GDM1 (cell line): Measurements from ENCODE around the gene OR2T1.
"Not testable (repeated sequence)": the region's sequence is repeated elsewhere in the genome, so short reads cannot be mapped to it uniquely, and the experiment has no call there.

Experiments
- DNase-seq: peaks from one replicate; lab custom pipeline; 2025; lab: John Stamatoyannopoulos, UW

OR2T1 gene

DNA sequence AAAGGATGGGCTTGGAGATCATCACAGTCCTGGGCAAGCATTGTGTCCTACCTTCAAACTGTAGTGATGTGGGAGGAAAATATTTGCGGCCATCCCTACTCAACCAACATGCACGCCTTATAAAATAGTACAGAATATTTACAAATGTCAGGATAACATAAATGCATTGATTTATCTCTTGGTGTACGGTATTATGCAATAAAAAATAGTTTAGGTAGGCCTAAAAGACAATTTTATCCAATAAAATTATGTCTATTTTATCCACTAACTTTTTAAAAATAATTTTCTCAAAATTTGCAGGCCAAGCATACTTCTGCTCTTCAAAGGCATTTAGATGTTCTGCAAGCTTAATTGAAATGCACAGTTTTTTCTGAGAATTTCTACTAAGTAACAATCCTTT, at the start of gene OR2T1:
OR2T1 (plus strand) TSS at position 301 of the 400 bp plus-strand sequence. CDS start 3,100 bp downstream, outside the sequence.
- no peak for DNase-seq

DNA sequence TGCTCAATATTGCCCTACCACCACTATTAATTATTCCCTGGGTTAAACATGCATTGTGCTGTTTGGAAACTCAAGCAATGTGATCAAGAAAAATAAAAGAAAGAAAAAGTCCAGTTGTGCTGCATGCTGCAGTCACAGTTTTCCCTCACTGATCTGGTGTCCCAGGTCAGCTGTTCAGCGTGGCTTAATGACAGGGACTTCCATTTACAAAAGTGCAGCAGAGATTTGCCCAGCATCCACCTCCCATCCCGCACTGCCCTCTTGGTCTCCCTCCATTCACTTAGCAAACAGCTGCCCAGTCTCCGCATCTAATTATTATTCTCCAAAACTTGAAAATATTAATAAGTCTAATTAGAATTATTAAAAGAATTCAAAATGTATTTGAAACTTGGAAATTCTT, 43.4 kb upstream of the OR2T1 start:
- no peak for DNase-seq

DNA sequence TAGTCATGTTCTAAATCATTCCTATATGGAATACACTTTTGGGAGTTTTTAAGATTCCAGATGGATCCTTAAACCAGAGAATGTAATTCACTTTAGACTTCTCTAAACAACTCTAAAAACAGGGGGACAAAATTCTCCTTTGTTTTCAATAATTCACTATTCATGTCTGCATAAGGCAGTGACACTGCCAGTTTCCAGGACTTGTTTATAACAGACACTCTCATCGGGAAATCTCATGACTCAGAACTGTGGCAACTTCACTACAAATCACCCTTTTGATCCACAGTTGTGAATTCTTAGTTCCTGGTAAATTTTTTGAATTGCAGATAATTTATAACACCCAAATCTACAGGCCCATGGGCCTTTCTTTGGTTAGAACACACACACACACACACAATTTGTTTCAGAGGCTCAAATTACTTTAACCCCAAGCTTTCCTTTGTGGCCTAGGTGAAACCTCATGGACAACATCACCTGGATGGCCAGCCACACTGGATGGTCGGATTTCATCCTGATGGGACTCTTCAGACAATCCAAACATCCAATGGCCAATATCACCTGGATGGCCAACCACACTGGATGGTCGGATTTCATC, 41.6 kb upstream of the OR2T1 start, which contains the start of gene OR2T4:
OR2T4 (plus strand) TSS at position 545 of the 595 bp plus-strand sequence; CDS start at position 545, 0 bp downstream.
- no peak for DNase-seq

DNA sequence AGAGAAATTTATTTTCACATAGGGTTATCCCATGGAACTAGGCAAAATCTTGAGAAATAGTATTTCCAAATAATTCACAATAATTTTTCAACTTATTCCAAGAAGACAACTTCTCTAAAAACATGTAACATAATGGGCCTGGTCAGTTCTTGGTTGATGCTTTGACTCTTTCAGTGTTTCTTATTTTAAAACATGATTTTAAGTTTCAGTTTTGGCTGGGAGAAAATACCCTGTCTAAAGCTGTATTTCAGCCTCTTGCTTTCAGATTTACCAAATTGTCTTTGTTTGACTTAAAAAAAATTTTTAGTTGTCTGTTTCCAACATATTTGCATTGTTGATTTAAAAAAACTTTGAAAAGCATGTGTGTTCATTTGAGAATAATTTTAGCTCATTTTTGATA, 36.2 kb upstream of the OR2T1 start:
- no peak for DNase-seq

DNA sequence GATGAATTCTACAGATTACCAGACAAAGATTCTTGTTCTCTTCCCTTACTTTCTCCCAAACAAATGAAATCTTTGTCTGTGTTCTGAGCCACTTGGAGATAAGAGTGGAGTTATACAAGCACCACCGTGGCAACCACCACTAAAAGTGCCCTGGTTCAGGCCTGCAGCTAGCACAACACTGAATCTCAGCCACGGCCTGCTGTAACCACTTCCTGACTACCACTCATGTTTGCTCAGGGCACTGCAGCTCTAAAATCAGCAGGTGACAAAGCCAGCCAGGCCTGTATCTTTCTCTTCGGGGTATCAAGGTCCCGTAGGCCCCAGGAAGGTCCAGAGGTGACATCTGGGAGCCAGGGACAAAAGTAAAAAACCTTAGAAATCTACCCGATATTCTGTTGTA, 30.5 kb upstream of the OR2T1 start:
- DNase-seq: no peak

- no peak for DNase-seq
Observed at GRCh38 chr1:248373761-248374160, 29.1 kb upstream of the OR2T1 start.

- no peak for DNase-seq
Observed at GRCh38 chr1:248375446-248375845, 27.4 kb upstream of the OR2T1 start, which contains the start of gene OR2T6. Gene OR2T6, plus strand, starts transcription at chr1:248375746. Its CDS starts 11,863 bp downstream, at chr1:248387609.

GRCh38 chr1:248376916-248377315, 25.9 kb upstream of the OR2T1 start:
- no peak for DNase-seq

- DNase-seq: no peak
Observed at GRCh38 chr1:248380854-248381253, 22.0 kb upstream of the OR2T1 start.

DNA sequence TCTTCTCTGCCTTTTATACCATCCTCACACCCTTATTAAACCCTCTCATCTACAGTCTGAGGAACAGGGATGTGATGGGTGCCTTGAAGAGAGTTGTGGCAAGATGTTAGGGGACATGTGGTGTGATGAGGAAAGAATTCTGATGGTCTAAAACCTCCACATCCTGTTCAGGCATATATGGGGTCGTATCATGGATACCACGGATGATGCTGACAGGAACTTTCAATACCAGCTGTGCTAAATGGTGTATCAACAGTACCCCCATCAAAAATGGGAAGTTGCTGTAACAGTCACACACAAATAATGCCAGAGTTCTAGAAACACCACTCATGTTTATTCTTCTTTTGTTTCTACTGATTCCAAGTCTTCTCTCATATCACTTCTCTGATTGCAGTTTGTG, 14.4 kb upstream of the OR2T1 start:
- no peak for DNase-seq

DNA sequence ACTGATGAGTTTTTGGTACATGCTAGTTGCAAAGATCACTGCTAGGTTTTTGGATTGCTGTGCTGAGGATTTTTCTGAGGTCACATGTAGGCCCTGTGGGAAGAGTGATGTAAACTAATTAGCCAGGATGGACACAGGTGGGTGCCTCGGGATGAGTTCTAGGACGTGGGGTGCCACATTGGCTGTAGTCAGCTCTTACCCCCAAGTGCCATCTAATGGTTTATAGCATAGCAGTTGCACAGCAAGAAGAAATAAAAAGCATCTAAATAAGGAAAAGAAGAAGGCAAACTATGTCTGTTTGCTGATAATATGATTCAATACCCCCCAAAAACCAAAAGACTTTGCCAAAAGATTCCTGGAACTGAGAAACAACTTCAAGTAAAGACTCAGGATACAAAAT, 9.8 kb upstream of the OR2T1 start:
- no peak for DNase-seq

DNA sequence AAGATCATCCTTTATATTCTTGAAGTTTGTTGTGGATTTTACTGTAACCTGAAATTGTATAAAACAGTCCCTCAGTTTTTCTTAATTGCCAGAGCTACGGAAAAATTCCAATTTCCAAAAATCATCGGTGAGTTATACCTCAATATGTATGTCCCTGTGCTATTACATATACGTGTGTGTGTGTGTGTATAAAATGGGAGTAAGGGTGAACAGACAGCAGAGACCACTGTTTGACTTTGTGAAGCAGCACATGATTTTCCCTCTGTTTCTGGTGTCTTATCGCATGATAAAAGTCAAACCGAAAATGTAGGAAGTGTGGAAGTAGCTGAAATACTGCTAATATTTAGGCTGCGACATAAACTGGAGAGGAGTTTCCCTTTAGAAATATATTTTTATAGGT, 1.2 kb downstream of the OR2T1 start:
- no peak for DNase-seq

DNA sequence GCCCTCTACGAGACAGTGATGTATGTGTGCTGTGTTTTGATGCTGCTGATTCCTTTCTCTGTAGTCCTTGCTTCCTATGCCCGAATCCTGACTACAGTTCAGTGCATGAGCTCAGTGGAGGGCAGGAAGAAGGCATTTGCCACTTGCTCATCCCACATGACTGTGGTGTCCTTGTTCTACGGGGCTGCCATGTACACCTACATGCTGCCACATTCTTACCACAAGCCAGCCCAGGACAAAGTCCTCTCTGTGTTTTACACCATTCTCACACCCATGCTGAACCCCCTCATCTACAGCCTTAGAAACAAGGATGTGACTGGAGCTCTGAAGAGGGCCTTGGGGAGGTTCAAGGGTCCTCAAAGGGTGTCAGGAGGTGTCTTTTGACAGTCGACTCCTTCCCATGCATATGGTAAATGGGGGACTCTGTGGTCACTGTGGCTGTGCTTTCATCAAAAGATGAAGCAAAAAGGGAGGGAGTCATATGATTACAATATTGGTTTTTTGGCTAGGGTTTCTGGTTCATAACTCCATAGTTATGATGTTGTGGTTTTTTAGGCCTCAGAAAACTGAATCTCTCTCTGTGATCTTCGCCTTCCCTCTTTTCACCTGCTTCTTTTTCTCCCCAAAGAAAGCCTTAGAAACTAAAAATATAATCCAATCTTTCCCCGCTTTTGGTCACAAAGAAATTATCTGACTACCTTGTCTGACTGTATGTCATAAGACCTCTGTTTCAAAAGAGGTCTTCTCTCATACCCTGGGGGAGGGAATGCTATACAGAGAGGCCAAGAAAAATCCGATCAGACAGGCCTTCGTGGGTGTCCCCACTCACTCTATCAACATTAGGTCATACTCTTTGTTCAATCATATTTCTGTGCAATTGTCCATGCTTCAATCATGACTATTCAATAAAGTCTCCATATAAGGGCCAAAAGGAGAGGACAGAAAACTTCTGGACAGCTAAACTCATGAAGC, 4.2 kb downstream of the OR2T1 start:
- DNase-seq: no peak

DNA sequence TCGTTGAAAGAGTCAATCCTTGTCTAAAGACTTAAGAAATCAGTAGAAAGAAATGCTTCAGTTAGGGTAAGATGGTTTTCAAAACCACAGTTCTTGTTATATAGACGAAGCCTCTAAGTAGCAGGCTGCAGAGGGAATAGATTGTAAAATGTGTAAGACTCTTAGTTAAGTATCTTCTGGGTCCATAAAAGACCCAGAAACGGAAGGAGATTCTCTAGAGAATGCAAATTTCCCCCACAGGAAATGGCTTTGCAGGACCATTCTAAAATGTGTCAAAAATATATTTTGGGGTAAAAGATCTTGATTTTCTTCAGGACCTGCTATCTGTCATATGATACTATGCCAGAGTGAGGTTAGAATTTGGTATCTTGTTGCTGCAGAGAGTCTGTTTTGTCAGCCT, 13.4 kb downstream of the OR2T1 start:
- DNase-seq: no peak

- DNase-seq: no peak
Observed at GRCh38 chr1:248417854-248418253, 15.0 kb downstream of the OR2T1 start.

DNA sequence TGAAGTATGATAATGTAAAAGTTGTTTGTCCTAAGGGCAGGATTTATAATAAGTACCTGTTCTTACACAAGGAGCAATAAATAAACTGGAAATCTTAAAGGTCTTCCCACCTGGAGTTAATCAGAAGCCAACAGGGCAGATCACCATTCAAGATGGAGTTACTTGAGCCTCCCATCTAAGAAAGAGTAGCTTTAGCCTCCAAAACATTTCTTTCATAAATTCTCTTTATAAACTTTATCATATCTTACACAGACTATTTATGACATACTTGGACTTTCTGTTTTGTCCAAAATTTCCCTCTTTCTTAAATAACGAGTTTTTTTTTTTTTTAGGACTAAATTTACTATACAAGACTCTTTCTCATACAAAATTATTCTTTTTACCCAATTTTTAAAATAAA, 18.5 kb downstream of the OR2T1 start:
- DNase-seq: no peak

DNA sequence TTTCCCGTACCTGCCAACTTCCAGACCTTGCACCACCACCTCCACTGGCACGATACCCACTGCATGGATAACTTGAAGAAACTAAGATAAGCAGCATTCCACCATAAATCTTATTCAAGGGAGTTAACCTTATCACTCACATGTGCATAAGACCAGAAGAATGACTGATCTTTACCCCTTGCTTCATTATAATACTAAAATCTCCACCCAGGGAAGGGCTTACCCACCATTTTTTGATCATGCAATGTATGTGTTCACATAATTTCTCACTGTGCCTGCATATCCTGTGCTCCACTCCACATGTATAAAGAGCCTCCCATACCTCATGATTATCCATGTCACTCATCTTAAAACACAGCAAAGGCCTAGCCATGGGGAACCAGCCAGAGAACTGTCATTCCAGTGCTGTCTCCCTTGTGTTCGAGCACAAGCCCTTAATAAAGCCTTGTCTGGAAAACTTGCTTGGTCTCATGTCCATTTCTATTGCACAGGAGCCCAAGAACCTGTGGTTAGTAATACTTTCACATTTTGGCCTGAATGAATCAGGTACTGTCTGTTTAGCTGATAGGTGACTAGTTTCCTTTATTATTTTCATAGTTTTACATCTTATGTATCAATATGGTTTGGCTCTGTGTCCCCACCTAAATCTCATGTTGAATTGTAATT, 24.8 kb downstream of the OR2T1 start:
- not testable (repeated sequence) for DNase-seq

GRCh38 chr1:248428192-248428533, 25.3 kb downstream of the OR2T1 start:
- not testable (repeated sequence) for DNase-seq

- DNase-seq: not testable (repeated sequence)
Observed at GRCh38 chr1:248431683-248432082, 28.8 kb downstream of the OR2T1 start.

- DNase-seq: not testable (repeated sequence)
Observed at GRCh38 chr1:248432201-248432600, 29.4 kb downstream of the OR2T1 start.

GRCh38 chr1:248433811-248434415, 31.1 kb downstream of the OR2T1 start:
- DNase-seq: not testable (repeated sequence)

- not testable (repeated sequence) for DNase-seq
Observed at GRCh38 chr1:248434913-248435312, 32.1 kb downstream of the OR2T1 start.
